Keratinocyte (primary cell): ENCODE data around the gene NOL11. TPM values are rescaled to one million over a fixed set of nuclear protein-coding genes. Genes with fewer than 3 reads are reported as not detected.

Source experiments
- DNase-seq: peaks from one replicate; pipeline ENCODE4 v3.0.0-alpha.2; 2011; ENCODE audit warnings: low read depth, missing footprints, low spot score
- FAIRE-seq: peaks from 2 replicates; lab custom pipeline; 2011; peaks lifted over from hg19 to GRCh38; lab: Jason Lieb, UNC
- H2AFZ ChIP-seq: 2 replicates; pipeline ENCODE4 v1.6.0; 2012; ENCODE audit warnings: low read length, control low read depth, inconsistent platforms; ENCODE audit not compliant: control insufficient read depth
- H3K27ac ChIP-seq: 2 replicates; pipeline ENCODE4 v1.5.1; 2011; ENCODE audit warnings: low read length; ENCODE audit not compliant: control insufficient read depth, insufficient read depth
- H3K27me3 ChIP-seq: 3 replicates; pipeline ENCODE4 v1.6.0; 2011; ENCODE audit warnings: low read length; ENCODE audit not compliant: control insufficient read depth, insufficient read depth; ENCODE audit errors: extremely low read depth
- H3K36me3 ChIP-seq, 2 experiments: 2 replicates in 1 of 2; 3 replicates in 1 of 2; pipeline ENCODE4 v1.5.1; 2011; ENCODE audit warnings: low read length in 2 of 2, mild to moderate bottlenecking in 1 of 2; ENCODE audit not compliant: control insufficient read depth in 2 of 2, insufficient read depth in 2 of 2; ENCODE audit errors: extremely low read depth in 1 of 2
- H3K4me1 ChIP-seq: 3 replicates; pipeline ENCODE4 v1.5.1; 2011; ENCODE audit warnings: low read length; ENCODE audit not compliant: control insufficient read depth, insufficient read depth; ENCODE audit errors: extremely low read depth
- H3K4me2 ChIP-seq: 3 replicates; pipeline ENCODE4 v1.6.0; 2011; ENCODE audit warnings: low read depth, low read length; ENCODE audit not compliant: control insufficient read depth, insufficient read depth; ENCODE audit errors: extremely low read depth
- H3K4me3 ChIP-seq, 3 experiments: fragments of 200-600 bp in 1 of 3; sonication (generic) in 1 of 3; 2 replicates in 2 of 3; 3 replicates in 1 of 3; pipeline ENCODE4 v1.5.1; 2011 to 2016; ENCODE audit warnings: low read length in 3 of 3, mild to moderate bottlenecking in 3 of 3, control low read depth in 2 of 3, inconsistent platforms in 1 of 3, low read depth in 1 of 3, mixed read lengths in 1 of 3, mixed run types in 1 of 3, moderate library complexity in 1 of 3; ENCODE audit not compliant: control insufficient read depth in 2 of 3, insufficient read depth in 2 of 3; ENCODE audit errors: extremely low read depth in 1 of 3
- H3K79me2 ChIP-seq: 2 replicates; pipeline ENCODE4 v1.6.0; 2012; ENCODE audit warnings: low read length; ENCODE audit not compliant: control insufficient read depth, insufficient read depth
- H3K9ac ChIP-seq: 3 replicates; pipeline ENCODE4 v1.6.0; 2011; ENCODE audit warnings: low read length; ENCODE audit not compliant: control insufficient read depth, insufficient read depth; ENCODE audit errors: extremely low read depth
- H3K9me1 ChIP-seq: 3 replicates; pipeline ENCODE4 v1.6.0; 2011; ENCODE audit warnings: low read length; ENCODE audit not compliant: control insufficient read depth, insufficient read depth; ENCODE audit errors: extremely low read depth
- H3K9me3 ChIP-seq: 2 replicates; pipeline ENCODE4 v1.5.1; 2012; ENCODE audit warnings: low read depth, low read length; ENCODE audit not compliant: control insufficient read depth
- H4K20me1 ChIP-seq: 3 replicates; pipeline ENCODE4 v1.6.0; 2011; ENCODE audit warnings: low read length; ENCODE audit not compliant: control insufficient read depth, insufficient read depth; ENCODE audit errors: extremely low read depth
- CTCF ChIP-seq, 3 experiments: IDR thresholded peaks in 1 of 3; conservative IDR thresholded peaks in 1 of 3; optimal IDR thresholded peaks in 1 of 3; 2 replicates in 2 of 3; 3 replicates in 1 of 3; pipeline versions ENCODE3 to v1.5.1; 2011; ENCODE audit warnings: low read length in 3 of 3, mild to moderate bottlenecking in 3 of 3, moderate library complexity in 2 of 3, control low read depth in 1 of 3, inconsistent platforms in 1 of 3; ENCODE audit not compliant: insufficient read depth in 2 of 3; ENCODE audit errors: extremely low read depth in 1 of 3
- EZH2 ChIP-seq: IDR thresholded peaks from one replicate; pipeline ENCODE4 v1.6.1; 2012; ENCODE audit warnings: inconsistent platforms, mild to moderate bottlenecking, low read length, moderate library complexity
- dilution Hi-C: fragments of 300-500 bp; cut with MboI; formaldehyde crosslinking; loops from one replicate; pipeline ENCODE4 v1.7.0; 2020; ENCODE audit warnings: low sequenced_read_pairs; ENCODE audit not compliant: extremely low pct_ligation_motif_present
- polyA plus RNA-seq, 5 experiments: library from polyadenylated mRNA; depleted of rRNA in 3 of 5; stranded (reverse) in 3 of 5; stranded (forward) in 1 of 5; unstranded in 1 of 5; fragments of >200 nt; gene quantifications; 1 replicate in 1 of 5; 2 replicates in 3 of 5; 3 replicates in 1 of 5; pipeline versions ENCODE4 v1.2.1 to v1.2.3, GENCODE V29; 2011 to 2012; ENCODE audit warnings: missing spikeins in 2 of 5, low read depth in 1 of 5, low replicate concordance in 1 of 5

NOL11 gene
- polyA plus RNA-seq, 1 donor (not counting 4 experiments of a cell fraction or from before 2014, with no cell fraction given), result 63.0 TPM

GRCh38 chr17:67718325-67718941, 697 bp downstream of the NOL11 start:
- peaks cover 10 to 17% of the 10 kb centered on the region in 2 experiments for H3K36me3 ChIP-seq
- H3K9ac ChIP-seq, result peak overlapping the region; percentile 96
- DNase-seq (no peak), FAIRE-seq (no peak)
- dilution Hi-C loops, result no loop called here
- H3K4me3 ChIP-seq, result peak overlapping the region; percentile 64 to 90 (median 69)
- no peaks in the 10 kb centered on the region for H3K9me1 ChIP-seq
- H3K27ac ChIP-seq, result peak overlapping the region; percentile 83
- no peaks in the 10 kb centered on the region for H3K9me3 ChIP-seq
- TF ChIP-seq CTCF (optimal IDR thresholded peaks at IDR 0.05 in 1 of 3, IDR thresholded peaks at IDR 0.05 in 1 of 3, conservative IDR thresholded peaks at IDR 0.05 in 1 of 3; ENCODE audit: extremely low read depth in 1 of 3, insufficient read depth in 2 of 3, low read length in 3 of 3) (no peak), EZH2 (no peak)
- peak overlapping the region; percentile 96 for H3K4me2 ChIP-seq
- H3K4me1 ChIP-seq, result peaks cover 9% of the 10 kb centered on the region
- no peaks in the 10 kb centered on the region for H4K20me1 ChIP-seq
- peak overlapping the region; percentile 77 for H2AFZ ChIP-seq
- no peaks in the 10 kb centered on the region for H3K27me3 ChIP-seq
- peaks cover 28% of the 10 kb centered on the region for H3K79me2 ChIP-seq

GRCh38 chr17:67725373-67725791, 7.6 kb downstream of the NOL11 start:
- Histone ChIP-seq H3K4me2 (no peak overlapping the region), H3K27ac (no peak overlapping the region), H3K4me3 (no peak overlapping the region), H3K9me3 (no peaks in the 10 kb centered on the region), H4K20me1 (no peaks in the 10 kb centered on the region), H3K9ac (no peak overlapping the region), H3K27me3 (no peaks in the 10 kb centered on the region), H3K9me1 (no peaks in the 10 kb centered on the region), H3K79me2 (peaks cover 12% of the 10 kb centered on the region), H3K36me3 (peaks cover 22 to 38% of the 10 kb centered on the region in 2 experiments), H3K4me1 (no peaks in the 10 kb centered on the region), H2AFZ (no peak overlapping the region)
- DNase-seq (no peak), FAIRE-seq (no peak)
- no peak for TF ChIP-seq EZH2
- TF ChIP-seq CTCF (optimal IDR thresholded peaks at IDR 0.05 in 1 of 3, IDR thresholded peaks at IDR 0.05 in 1 of 3, conservative IDR thresholded peaks at IDR 0.05 in 1 of 3; ENCODE audit: extremely low read depth in 1 of 3, insufficient read depth in 2 of 3, low read length in 3 of 3), result no peak
- dilution Hi-C loops, result no loop called here
